ENCODE results near the gene CSNK1G2. TPM values are rescaled to one million over a fixed set of nuclear protein-coding genes. Genes with fewer than 3 reads are reported as not detected.

CSNK1G2 gene
- polyA plus RNA-seq, 5 donors, result 32.0 to 70.0 (median 40.7) TPM

DNA sequence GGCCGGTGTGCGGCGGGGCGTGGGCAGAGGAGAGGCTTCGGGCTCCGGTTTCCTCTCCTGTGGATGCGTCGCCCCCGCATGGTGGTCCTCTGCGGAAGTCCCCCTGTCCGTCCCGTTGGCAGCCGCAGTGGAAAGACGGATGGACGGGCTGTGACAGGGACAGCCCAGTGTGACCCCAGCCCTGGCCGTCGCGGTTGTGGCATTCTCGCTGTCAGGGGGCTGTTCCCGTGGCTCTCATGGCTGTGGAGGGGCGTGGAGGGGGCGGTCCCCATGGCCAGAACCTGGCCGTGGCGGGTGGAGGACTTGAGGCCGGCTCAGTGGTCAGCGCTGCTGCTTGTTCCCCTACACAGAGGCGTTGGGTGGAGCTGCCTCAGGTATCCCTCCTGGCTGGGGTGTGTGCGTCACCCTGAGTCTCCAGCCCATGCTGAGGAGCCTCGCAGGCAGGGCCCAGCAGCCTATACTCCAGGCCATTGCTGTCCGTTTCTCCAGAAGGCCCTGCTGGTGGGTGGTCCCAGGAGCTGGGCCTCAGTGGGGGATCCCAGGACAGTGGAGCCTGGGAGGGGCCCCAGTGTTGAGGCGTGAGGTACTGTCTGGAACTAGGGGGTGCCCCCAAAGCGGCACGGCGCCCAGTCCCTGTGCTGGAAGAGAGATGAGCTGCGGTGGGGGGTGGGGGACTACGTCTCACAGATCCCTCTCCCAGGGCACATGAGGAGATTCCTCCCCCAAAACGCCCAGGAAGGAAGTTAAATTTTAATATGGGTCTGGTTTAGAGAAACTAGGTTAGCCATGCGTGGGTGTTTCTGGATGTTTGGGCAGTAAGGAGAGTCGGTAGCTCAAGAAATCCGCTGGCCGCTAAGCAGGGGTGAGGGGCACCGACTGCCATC lies 20.3 kb downstream of the CSNK1G2 start:
- no peak for DNase-seq

DNA sequence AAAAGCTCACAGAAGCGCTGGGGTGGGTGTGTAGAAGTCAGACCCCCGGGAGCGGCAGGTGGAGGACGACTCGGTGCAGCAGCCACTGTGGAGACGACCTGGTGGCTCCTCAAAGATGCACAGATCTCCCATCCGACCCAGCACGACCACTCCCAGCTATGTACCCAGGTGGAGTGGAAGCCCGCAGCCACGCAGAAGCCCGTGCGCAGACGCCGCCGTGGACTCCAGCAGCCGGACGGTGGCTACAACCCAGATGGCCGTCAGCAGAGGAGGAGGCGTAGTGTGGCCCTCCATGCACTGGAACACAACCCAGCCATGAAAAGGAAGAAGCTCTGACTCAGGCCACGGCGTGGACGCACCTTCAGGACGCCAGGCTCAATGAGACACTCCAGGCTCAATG lies 21.7 kb downstream of the CSNK1G2 start:
- no peak for DNase-seq

DNA sequence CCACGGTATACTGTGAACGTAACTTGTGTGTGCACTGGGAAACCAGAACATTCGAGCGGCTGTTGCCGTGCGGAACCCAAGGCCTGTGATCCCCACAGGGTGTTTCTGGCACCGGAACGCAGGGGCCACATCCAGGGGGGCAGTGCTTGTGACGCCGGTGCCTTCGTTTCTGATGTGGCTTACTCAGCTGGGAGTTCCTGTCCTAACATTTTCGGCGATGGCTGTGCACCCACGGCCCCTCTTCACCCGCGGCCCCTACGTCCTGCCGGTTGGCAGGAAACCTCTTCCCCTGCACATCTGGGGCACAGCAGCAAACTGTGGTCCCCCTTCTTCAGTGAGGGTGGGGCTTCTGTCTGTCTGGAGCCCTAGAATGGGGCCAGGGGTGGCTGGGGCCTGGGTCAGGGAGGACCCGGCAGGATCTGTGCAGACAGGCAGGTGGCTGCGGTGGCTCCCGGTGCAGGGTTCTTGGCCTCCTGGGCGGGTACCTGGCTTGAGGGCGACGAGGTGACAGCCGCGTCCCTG lies 26.2 kb downstream of the CSNK1G2 start:
- DNase-seq, result no peak

DNA sequence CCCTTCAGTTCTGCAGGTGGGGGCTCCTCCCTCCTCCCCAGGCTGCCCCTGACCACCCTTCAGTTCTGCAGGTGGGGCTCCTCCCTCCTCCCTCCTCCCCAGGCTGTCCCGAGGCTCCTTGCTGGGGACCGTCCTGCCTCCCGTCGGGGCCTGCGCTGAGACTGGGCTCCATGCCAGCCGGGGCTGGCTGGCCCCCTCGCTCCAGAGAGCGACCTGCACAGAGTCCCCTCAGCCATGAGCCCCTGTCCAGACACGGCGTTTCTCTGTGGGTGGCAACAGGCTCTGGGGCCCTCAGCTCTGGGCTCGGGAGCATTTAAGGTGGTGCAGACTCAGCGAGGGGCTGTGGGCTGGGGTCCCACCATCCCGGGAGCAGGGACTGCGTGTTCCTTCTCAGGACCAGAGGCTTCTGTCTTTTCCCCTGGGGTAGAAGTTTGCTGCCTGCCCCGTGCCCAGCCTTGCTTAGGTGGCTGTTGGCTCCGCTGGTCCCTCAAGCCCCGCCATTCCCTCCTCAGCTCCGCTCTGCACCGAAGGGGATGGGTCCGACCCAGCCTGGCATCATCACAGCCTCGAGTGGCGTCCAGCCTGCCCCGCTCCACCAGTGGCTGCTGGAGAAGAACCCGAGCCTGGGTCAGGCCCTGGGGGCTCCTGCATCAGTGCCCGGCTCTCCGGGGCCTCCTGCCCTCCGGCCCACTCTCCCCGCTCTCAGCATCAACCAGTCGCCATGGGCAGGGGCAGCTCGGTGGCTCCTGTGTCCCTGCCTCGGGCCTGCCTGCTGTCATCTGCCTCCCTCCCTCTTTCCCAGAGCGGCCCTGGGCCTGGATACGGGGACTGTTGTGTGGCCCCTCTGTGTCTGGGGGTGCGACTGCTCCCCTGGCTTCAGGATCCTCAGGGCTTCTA lies 27.6 kb downstream of the CSNK1G2 start:
- peak in 1 of 2 donors; percentile 13 for DNase-seq

DNA sequence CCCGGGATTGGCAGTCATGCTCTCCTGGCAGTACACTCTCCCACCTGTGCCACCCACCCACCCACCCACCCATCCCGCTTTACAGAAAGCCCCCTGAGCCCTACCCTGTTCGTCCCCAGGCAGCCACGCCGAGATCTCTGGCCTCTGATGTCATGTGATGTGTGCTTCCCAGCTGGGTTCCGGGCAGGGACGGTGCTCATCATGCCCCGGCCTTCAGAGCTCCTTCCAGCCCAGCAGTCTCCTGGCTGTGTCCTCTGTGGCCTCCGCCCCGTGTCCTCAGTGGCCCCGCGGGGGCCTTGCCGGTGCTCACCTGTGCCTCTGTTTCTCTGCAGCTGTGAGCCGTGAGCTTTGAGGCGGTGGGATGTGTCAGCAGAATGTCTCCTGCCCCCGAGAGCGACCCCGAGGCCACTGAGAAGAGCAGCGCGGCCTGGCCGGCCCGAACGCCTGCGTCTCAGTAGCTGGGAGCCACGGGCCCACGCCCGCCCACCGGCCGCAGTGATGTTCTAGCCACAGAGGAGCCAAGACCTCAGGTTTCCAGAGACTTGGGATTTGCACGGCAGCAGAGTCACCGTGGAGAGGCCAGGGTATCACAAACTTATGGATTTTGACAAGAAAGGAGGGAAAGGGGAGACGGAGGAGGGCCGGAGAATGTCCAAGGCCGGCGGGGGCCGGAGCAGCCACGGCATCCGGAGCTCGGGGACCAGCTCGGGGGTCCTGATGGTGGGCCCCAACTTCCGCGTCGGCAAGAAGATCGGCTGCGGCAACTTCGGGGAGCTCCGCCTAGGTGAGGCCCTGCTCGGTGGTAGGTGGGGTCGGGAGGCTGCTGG lies 28.4 kb downstream of the CSNK1G2 start:
- DNase-seq, result no peak

DNA sequence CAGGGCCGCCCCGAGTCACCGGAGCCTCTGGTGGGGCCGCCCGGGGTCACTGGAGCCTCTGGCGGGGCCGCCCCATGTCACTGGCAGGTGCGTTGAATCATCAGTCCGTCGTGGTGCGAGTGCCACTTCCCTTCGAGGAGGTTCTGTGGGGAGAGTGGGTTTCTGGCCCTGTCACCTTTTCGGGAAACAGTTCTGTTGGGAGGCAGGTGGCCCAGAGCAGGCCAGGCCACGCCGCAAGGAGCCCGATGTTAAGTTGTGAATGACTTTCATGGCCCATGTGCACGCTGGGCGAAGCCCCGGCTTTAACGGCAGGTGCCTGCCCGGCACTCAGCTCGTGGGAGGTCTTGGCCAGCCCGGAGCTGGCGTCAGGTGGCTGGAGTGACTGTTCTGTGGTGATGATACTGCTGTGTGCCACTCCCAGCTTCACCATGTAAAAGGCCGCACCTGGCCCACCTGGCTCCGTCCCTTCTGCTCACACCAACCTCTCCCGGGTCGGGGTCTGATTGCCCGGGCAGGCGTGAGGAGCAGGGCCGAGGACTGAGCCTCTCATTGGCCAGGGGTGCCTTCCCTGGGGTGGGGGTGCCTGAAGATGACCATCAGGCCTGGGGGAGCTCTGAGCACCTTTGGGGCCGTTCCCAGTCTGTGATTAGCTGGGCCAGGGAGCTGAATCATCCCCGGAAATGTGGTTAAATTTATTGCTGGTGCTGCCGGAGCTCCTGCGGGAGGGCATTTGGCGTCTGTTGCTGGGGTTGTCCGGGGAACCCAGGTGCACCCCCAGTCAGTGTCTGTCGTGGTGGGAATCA lies 29.2 kb downstream of the CSNK1G2 start:
- no peak for DNase-seq

DNA sequence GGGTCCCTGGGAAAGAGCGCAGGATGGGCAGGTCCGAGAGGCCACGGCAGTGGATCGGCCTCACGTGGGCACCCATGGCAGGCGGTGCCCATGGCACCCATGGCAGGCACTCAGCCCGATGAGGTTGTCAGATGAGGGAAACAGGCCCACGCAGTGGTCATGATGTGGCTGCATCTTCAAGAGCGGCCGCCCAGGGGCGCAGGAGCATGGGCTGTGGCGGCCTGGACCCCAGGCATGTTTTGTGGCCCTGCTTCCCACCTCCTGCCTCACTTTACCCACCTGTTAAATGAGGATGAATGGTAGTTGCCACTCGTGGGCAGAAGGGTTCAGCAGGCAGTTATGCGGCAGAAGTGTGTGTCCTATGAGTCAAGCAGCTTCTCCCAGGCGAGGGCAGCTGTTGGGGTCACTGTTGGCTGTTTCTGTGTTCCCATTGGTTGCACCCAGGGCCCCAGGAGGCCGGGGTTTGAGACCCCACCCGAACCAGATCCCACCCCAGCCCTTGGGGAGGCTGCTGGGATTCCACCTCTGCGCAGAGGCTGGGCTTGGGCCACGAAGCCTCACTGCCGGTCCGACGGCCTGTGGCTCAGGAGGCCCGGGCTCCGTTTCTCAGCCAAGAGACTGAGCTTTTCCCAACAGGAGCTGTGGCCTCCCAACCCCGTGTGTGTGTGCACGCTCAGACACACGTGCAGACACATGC lies 30.0 kb downstream of the CSNK1G2 start:
- no peak for DNase-seq

DNA sequence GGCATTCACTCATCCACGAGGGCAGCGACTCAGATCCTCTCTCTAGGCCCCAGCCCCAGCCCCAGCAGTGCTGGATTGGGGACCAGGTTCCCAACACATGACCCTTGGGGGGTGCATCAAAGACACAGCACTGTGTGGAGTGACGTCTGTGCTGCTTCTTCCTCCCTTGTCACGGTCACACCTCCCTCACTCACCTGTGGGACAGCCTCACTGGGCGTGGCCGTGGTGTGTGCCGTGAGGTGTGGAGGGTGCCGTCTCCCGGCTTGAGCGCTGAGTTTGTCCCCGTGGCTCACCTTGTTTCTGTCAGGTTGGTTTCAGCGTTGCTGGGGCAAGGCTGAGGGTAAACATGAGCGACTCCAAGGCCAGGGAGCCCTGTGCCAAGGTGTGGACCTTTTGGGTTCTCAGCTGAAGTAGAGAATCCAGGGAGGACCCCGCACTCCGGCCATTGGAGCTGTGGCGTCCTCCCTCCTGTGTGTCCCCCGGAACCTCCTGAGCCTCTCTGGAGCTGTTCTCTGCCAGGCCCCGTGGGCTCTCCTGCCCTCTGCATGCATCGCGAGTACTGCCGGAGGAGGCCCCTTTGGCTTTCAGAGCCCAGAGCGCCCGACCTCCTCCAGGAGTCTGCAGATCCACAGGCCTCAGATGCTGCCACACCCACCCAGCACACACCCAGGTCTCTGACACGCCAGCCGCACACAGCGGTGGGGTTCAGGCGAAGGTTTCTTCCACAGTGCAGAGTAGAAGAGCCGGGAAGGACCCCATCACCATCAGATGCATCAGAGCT lies 33.6 kb downstream of the CSNK1G2 start:
- DNase-seq, result no peak

DNA sequence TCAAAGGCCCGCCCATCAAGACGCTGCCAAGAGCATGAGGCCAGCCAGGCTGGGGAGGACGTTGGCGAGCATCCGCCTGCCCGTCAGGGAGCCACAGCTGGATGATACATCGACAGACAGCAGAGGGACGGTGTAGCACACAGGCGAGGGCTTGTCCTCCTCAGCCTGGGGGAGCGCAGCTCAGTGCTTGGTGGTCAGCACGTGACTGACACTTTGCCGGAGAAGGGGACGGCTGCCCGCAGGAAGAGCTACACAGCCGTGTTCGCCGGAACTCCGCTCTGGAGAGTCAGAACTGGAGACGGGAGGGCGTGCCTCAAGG lies 34.1 kb downstream of the CSNK1G2 start:
- DNase-seq, result peak; percentile 40 to 47

DNA sequence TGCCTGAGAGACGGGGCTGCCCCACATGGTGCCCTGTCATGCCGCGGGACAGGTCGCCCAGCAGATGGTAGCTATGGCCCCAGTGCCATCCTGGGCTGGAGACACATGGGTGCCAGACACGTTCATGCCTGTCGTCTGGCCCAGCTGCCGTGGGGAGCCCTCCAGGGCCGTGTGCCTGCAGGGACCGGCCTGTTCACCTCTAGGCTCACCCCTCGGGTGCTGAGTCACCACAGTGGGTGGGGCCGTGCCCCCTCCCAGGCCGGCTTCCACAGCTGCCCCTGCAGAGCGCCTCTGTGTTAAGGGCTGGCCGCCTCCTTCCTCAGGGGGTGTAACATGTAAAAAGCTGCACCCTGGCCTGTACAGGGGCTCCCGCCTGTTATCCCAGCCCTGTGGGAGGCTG lies 36.1 kb downstream of the CSNK1G2 start:
- no peak for DNase-seq

DNA sequence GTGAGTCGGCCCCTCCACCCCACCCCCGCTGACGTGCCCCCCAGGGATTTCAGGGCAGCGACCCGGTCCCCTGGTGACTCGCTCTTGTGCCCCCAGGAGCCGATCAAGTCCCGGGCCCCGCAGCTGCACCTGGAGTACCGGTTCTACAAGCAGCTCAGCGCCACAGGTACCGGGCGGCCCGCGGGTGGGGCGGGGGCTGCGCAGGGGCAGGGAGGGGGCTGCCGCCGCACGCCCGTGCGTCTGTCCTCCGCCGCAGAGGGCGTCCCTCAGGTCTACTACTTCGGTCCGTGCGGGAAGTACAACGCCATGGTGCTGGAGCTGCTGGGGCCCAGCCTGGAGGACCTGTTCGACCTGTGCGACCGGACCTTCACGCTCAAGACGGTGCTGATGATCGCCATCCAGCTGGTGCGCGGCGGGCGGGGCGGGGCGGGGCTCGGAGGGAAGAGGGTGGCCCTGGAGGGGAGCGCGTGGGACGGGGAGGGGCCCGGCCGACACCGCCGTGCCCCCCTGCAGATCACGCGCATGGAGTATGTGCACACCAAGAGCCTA lies 37.4 kb downstream of the CSNK1G2 start:
- no peak for DNase-seq

DNA sequence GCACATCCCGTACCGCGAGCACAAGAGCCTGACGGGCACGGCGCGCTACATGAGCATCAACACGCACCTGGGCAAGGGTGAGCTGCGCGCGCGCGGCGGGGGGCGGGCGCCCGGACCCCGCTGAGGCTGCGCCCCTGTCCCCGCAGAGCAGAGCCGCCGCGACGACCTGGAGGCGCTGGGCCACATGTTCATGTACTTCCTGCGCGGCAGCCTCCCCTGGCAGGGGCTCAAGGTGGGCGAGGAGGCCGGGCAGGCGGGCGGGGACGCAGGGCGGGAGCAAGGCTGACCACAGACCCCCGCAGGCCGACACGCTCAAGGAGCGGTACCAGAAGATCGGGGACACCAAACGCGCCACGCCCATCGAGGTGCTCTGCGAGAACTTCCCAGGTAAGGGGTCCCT lies 38.0 kb downstream of the CSNK1G2 start:
- no peak for DNase-seq

DNA sequence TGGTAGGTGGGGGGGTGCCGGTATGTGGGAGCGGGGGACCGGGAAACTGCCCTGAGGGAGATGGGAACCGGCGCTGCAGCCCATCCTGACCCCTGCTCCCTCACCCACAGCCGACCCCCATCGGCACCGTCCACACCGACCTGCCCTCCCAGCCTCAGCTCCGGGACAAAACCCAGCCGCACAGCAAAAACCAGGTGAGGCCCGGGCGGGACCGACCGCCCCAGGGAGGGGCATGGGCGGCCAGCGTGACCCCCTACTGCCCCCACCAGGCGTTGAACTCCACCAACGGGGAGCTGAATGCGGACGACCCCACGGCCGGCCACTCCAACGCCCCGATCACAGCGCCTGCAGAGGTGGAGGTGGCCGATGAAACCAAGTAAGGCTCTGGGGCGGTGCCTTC lies 38.7 kb downstream of the CSNK1G2 start:
- no peak for DNase-seq

DNA sequence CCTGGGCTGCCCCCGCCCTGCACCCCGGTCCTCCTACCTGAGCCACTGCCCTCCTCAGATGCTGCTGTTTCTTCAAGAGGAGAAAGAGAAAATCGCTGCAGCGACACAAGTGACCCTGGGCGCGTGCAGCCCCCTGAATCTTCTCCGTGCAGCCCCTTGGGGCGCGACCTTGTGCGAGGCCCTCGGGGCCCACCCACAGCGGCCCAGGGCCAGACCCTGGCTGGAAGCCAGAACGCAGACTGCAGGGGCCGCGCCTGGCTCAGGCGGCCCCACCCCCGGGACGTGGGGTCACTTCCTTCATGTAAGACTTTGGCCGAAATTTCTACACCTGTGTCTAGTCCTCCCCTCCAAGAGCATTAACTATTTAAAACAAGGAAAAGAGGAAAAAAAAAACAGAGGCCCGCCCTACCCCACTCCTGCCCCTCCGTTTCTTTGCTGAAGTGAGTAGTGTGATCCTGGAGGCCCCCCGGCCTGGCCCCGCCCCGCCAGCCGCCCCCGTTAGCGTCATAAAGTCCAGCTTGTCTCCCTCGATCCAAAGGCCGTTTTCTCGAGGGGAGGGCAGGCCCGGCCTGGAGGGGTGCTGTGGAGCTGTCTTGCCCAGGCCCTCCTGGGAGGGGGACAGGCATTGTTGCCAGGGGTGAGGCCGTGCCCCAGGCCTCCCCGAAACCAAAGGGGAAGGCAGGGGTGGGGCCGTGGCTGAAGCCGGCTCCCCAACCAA lies 39.3 kb downstream of the CSNK1G2 start:
- DNase-seq, result no peak

DNA sequence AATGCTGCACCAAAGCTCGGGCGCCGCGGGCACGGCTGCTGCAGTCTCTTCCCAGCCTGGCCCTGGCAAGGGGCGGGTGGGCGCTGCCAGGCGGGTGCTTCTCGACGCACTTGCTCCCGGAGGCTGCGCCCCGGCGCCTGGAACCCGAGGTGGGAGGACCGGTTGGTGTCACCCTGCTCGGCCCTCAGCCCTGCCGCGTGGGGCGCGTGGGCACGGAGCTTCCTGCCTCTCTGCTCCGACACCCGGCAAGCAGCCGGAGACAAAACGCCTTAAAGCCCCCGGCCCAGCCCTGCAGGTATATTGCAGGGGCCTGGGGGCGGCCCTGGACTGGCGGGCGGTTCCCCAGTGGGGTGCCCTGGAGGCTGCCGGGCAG lies 39.8 kb downstream of the CSNK1G2 start:
- no peak for DNase-seq

DNA sequence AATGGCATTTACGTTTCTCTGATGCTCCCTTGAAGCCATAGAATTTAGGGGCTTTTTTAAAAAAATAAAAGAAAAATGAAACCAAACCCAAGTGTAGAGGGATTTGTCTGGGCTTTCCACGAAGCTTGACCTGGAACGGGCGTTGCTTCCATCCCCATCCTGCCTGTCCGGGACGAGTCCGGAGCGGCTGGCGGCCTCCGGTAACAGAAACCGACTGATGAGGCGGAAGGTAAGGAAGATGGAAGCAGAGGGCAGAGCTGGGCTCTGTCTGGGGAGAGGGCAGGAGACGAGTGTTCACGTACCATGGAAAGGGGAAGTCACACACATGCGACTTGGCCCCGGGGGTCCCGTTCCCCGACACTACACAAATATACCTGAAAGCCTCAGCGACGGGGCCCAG lies 40.3 kb downstream of the CSNK1G2 start:
- DNase-seq, result no peak

DNA sequence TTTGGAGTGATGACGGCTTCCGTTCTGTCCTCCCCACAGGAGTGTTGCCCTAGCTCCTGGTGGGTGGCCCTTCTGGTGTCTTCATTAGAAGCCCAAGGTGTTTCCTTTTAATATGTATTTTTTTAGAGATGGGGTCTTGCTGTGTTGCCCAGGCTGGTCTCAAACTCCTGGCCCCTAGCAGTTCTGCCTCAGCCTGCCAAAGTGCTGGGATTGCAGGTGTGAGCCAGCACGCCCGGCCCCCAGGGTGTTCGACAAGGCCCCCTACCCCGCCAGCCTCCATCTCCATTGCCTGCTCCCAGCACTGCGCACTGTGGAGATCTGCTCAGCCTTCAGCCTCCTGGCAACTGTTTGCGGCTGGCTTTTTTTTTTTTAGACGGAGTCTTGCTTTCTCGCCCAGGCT lies 43.4 kb downstream of the CSNK1G2 start:
- no peak for DNase-seq

DNA sequence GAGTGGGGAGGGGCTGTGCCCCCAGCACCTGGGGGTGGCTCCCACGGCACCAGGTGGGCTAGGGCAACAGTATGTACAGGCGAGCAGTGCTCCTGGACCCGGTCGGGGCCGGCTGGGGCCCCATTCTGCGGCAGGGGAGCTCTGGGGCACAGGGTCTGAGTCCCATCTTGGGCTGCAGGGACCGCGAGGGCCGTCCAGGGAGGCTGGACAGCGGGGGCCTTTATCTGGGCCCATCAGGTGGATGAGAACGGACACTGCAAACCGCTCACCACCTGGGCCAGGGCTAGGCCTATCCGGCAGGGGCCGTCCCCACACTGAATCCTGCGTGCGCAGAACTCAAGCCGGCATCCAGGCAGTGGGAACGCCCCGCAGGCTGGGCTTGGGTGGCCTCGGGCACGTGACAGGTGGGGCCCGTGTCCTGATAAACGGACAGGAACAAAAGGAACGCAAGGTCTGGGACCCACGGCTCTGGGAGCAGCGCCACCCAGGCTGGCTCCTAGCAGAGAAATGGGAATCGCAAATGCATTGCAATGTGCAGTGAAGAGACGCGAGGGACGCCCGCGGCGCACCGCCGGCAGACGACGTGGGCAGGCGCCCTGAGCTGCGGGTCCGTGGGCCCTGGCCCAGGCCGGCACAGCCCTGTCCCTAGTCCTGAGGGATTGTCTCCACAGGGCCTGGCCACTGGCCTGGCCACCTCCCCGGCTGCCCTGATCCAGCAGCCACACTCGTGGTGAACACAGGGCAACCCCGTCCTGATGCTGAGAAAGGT lies 44.8 kb downstream of the CSNK1G2 start:
- DNase-seq, result no peak

Measured in right lung (tissue), 5 donors.